Measurements from ENCODE around the gene SYNE4. TPM values are rescaled to one million over a fixed set of nuclear protein-coding genes. Genes with fewer than 3 reads are reported as not detected.
"Not testable (repeated sequence)": the region's sequence is repeated elsewhere in the genome, so short reads cannot be mapped to it uniquely, and the experiment has no call there.

Gene SYNE4
- total RNA-seq, 1 experiment from 2014 or later: 0.14 TPM

- Mint-ChIP-seq H3K4me1 (ENCODE audit: insufficient read depth, unreplicated experiment) (no peaks in the 10 kb centered on the region), H3K36me3 (ENCODE audit: insufficient read depth, unreplicated experiment) (no peaks in the 10 kb centered on the region), H3K27ac (ENCODE audit: low read depth, unreplicated experiment) (no peak overlapping the region), H3K27me3 (ENCODE audit: insufficient read depth, unreplicated experiment) (peaks cover 34% of the 10 kb centered on the region), H3K4me3 (ENCODE audit: unreplicated experiment) (no peak overlapping the region), H3K9me3 (ENCODE audit: unreplicated experiment) (no peaks in the 10 kb centered on the region)
- no peak for TF ChIP-seq CTCF (IDR thresholded peaks at IDR 0.05; ENCODE audit: unreplicated experiment)
- no peak for DNase-seq (ENCODE audit: unreplicated experiment)
- CTCF ChIA-PET: no interaction called here
- POLR2A ChIA-PET: no interaction called here
- intact Hi-C loops (cut with micrococcal nuclease): no loop called here
- BruUV-seq (replicated peaks): no TSS peak
Observed at GRCh38 chr19:35959968-35960320, 48.7 kb downstream of the SYNE4 start.

GRCh38 chr19:35959040-35959967, 49.3 kb downstream of the SYNE4 start:
- BruUV-seq (replicated peaks): no TSS peak
- ChIA-PET POLR2A (no interaction called here), CTCF (no interaction called here)
- Mint-ChIP-seq H3K4me3 (ENCODE audit: unreplicated experiment) (no peak overlapping the region), H3K4me1 (ENCODE audit: insufficient read depth, unreplicated experiment) (no peaks in the 10 kb centered on the region), H3K27me3 (ENCODE audit: insufficient read depth, unreplicated experiment) (peaks cover 34% of the 10 kb centered on the region), H3K36me3 (ENCODE audit: insufficient read depth, unreplicated experiment) (no peaks in the 10 kb centered on the region), H3K27ac (ENCODE audit: low read depth, unreplicated experiment) (no peak overlapping the region), H3K9me3 (ENCODE audit: unreplicated experiment) (no peaks in the 10 kb centered on the region)
- TF ChIP-seq CTCF (IDR thresholded peaks at IDR 0.05; ENCODE audit: unreplicated experiment): no peak
- intact Hi-C loops (cut with micrococcal nuclease): no loop called here
- DNase-seq (ENCODE audit: unreplicated experiment): no peak

- Mint-ChIP-seq H3K27me3 (ENCODE audit: insufficient read depth, unreplicated experiment) (peaks cover 34% of the 10 kb centered on the region), H3K4me1 (ENCODE audit: insufficient read depth, unreplicated experiment) (no peaks in the 10 kb centered on the region), H3K4me3 (ENCODE audit: unreplicated experiment) (no peak overlapping the region), H3K27ac (ENCODE audit: low read depth, unreplicated experiment) (no peak overlapping the region), H3K36me3 (ENCODE audit: insufficient read depth, unreplicated experiment) (no peaks in the 10 kb centered on the region), H3K9me3 (ENCODE audit: unreplicated experiment) (no peaks in the 10 kb centered on the region)
- TF ChIP-seq CTCF (IDR thresholded peaks at IDR 0.05; ENCODE audit: unreplicated experiment): no peak
- DNase-seq (ENCODE audit: unreplicated experiment): no peak
- BruUV-seq (replicated peaks): no TSS peak
- POLR2A ChIA-PET: interaction anchor here (0.8 kb wide), 1 partner anchor 12 kb away, joined by 3 read pairs; no protein-coding TSS in a partner anchor
- intact Hi-C loops (cut with micrococcal nuclease): no loop called here
- CTCF ChIA-PET: no interaction called here
Observed at GRCh38 chr19:35958660-35959039, 50.0 kb downstream of the SYNE4 start.

GRCh38 chr19:35957411-35957810, 51.2 kb downstream of the SYNE4 start:
- H3K27ac Mint-ChIP-seq (ENCODE audit: low read depth, unreplicated experiment); BruUV-seq (replicated peaks); H3K36me3 Mint-ChIP-seq (ENCODE audit: insufficient read depth, unreplicated experiment); H3K4me1 Mint-ChIP-seq (ENCODE audit: insufficient read depth, unreplicated experiment); H3K4me3 Mint-ChIP-seq (ENCODE audit: unreplicated experiment); H3K9me3 Mint-ChIP-seq (ENCODE audit: unreplicated experiment); POLR2A ChIA-PET; intact Hi-C loops (cut with micrococcal nuclease); DNase-seq (ENCODE audit: unreplicated experiment): not testable (repeated sequence)
- peaks cover 34% of the 10 kb centered on the region for H3K27me3 Mint-ChIP-seq (ENCODE audit: insufficient read depth, unreplicated experiment)
- CTCF ChIA-PET: interaction anchor here (0.6 to 0.7 kb wide), 2 partner anchors 10 to 408 kb away, joined by 3 to 5 read pairs; no protein-coding TSS in a partner anchor
